ENCODE measurements around the gene KITLG. TPM values are rescaled to one million over a fixed set of nuclear protein-coding genes. Genes with fewer than 3 reads are reported as not detected.

KITLG gene
- total RNA-seq, 2 donors from 2014 or later: 3.5 to 9.6 TPM

DNA sequence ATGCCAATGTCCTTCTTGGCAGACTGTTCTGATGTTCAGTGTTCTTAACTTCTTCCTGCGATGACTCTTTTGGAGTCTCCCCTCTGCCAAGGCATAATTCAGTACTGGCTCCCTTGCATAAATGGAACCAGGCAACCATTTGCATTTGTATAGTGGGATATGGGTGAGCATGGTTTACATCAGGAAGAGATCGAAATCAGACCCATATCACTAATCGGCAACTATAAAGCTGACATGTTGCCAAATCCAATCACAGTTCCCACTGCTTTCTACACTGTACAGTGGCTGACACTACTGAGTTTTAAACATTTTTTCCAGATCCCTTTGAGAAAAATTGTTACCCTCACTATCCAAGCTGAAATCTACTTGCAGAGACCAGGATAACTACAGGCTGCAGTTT lies 83.8 kb downstream of the KITLG start:
- no peak for DNase-seq (ENCODE audit: low spot score)
- Histone ChIP-seq H3K4me1 (no peaks in the 10 kb centered on the region), H3K27ac (no peak overlapping the region), H3K9me3 (no peaks in the 10 kb centered on the region), H3K4me3 (no peak overlapping the region), H3K36me3 (no peaks in the 10 kb centered on the region), H3K27me3 (no peaks in the 10 kb centered on the region)
- TF ChIP-seq, protein P1, sequence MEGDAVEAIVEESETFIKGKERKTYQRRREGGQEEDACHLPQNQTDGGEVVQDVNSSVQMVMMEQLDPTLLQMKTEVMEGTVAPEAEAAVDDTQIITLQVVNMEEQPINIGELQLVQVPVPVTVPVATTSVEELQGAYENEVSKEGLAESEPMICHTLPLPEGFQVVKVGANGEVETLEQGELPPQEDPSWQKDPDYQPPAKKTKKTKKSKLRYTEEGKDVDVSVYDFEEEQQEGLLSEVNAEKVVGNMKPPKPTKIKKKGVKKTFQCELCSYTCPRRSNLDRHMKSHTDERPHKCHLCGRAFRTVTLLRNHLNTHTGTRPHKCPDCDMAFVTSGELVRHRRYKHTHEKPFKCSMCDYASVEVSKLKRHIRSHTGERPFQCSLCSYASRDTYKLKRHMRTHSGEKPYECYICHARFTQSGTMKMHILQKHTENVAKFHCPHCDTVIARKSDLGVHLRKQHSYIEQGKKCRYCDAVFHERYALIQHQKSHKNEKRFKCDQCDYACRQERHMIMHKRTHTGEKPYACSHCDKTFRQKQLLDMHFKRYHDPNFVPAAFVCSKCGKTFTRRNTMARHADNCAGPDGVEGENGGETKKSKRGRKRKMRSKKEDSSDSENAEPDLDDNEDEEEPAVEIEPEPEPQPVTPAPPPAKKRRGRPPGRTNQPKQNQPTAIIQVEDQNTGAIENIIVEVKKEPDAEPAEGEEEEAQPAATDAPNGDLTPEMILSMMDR (IDR thresholded peaks at IDR 0.05): no peak

DNA sequence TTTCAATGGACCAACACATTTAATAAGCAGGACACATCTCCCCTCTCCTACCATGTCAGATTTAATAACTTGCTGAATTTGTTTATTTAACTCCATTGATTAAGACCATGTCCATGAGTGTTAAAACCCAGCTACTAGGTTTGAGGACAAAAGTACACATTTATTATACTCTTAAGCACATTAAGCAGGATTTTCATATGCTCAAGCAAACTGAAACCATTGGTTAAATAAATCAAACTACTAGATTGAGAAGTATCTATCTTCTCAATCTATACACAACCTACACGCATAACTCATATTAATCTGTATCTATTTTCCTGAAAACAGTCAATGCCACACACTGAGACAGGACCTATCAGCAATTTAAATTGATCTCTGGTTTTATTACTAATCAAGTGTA lies 85.2 kb downstream of the KITLG start:
- TF ChIP-seq, protein P1 (IDR thresholded peaks at IDR 0.05): no peak
- H3K27ac ChIP-seq: no peak overlapping the region
- DNase-seq (ENCODE audit: low spot score): no peak
- H3K36me3 ChIP-seq: no peaks in the 10 kb centered on the region
- H3K9me3 ChIP-seq: no peaks in the 10 kb centered on the region
- H3K4me3 ChIP-seq: no peak overlapping the region
- H3K27me3 ChIP-seq: no peaks in the 10 kb centered on the region
- no peaks in the 10 kb centered on the region for H3K4me1 ChIP-seq

DNA sequence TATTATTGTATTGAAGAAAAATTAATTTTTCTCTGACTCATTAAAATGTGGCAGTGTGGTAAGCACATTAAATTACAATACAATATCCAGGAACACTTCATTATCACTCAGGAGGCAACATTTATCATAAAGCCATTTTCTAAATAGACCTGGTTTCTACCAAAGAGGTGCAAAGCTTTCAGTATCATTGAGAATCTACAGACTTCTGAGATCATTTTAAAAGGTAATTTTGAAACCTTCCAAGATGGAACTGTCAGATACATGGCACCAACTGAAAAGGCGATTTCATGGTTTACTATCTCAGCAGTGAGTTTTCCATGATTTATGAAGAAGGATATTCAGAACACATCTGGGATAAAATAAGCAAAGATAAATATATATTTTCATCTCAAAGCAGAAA lies 85.8 kb downstream of the KITLG start:
- H3K27me3 ChIP-seq: no peaks in the 10 kb centered on the region
- no peak overlapping the region for H3K4me3 ChIP-seq
- DNase-seq (ENCODE audit: low spot score): no peak
- H3K4me1 ChIP-seq: no peaks in the 10 kb centered on the region
- TF ChIP-seq, protein P1 (IDR thresholded peaks at IDR 0.05): no peak
- no peak overlapping the region for H3K27ac ChIP-seq
- no peaks in the 10 kb centered on the region for H3K9me3 ChIP-seq
- H3K36me3 ChIP-seq: no peaks in the 10 kb centered on the region

DNA sequence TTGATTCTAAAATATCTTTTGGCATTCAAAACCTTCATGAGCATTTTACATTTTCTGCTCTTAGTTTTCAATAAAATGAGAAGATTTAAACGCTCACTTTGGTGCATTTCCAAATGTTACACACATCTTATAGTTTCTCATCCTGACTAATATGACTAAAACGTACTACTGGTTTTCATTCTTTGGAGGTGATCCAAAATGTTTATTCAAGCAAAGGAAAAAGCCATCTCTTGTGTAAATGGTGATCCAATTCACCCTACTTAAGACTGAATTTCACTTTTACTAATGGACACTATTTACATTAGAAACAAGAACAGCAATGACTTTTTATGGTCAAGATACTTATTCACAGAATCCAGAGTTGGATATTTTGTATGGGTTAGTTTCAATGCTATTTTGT lies 86.6 kb downstream of the KITLG start:
- no peaks in the 10 kb centered on the region for H3K36me3 ChIP-seq
- TF ChIP-seq, protein P1 (IDR thresholded peaks at IDR 0.05): no peak
- DNase-seq (ENCODE audit: low spot score): no peak

DNA sequence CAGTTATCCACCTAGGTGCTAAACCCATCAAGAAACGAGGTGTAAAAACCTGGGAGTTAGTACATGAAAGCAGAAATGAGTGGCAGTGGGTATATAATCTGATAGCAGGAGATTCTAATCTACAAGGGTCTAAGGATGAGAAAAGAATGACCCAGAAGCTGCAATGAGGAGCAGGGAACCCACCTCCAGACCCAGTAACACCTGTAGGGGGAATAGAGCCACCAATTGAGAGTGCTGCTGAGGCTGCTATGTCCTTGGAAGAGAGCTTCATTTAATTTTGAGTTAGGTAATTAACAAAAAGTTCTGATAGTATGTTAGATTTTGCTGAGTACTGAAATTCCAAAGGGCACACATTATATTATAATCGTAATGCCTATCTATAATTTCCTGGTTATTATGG lies 89.8 kb downstream of the KITLG start:
- TF ChIP-seq, protein P1 (IDR thresholded peaks at IDR 0.05): no peak
- H3K9me3 ChIP-seq: no peaks in the 10 kb centered on the region
- no peak overlapping the region for H3K27ac ChIP-seq
- H3K4me1 ChIP-seq: no peaks in the 10 kb centered on the region
- no peaks in the 10 kb centered on the region for H3K36me3 ChIP-seq
- no peaks in the 10 kb centered on the region for H3K27me3 ChIP-seq
- no peak overlapping the region for H3K4me3 ChIP-seq
- DNase-seq (ENCODE audit: low spot score): no peak

More for the DNA sequence above, 86.6 kb downstream of the KITLG start:
- Histone ChIP-seq H3K27me3 (no peaks in the 10 kb centered on the region), H3K27ac (no peak overlapping the region), H3K9me3 (no peaks in the 10 kb centered on the region), H3K4me1 (no peaks in the 10 kb centered on the region), H3K4me3 (no peak overlapping the region)

DNA sequence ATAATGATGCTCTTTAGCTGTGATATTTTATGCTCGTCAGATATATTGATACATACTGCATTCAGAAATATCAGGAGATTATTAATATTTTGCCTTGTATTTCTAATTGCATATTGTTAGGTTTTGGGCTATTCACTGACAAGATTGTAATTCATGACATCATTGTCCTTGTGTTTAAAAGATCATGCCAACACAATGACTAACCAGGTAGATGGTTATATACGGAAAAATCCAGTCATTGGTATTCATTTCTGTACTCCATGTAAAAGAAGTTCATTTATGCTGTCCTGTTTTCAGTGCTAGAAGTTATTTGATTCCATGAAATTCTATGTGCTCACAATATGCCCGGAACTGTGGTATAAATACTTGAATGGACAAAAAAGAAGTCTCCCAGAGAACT lies 107.5 kb downstream of the KITLG start:
- TF ChIP-seq, protein P1 (IDR thresholded peaks at IDR 0.05): no peak
- Histone ChIP-seq H3K4me3 (no peak overlapping the region), H3K4me1 (peaks cover 0 to 12% of the 10 kb centered on the region in 2 donors), H3K27ac (no peak overlapping the region), H3K36me3 (no peaks in the 10 kb centered on the region), H3K9me3 (peaks cover 0 to 5% of the 10 kb centered on the region in 2 donors), H3K27me3 (no peaks in the 10 kb centered on the region)
- no peak for DNase-seq (ENCODE audit: low spot score)

Data from right atrium auricular region (tissue), 2 donors.